D341Med (cell line): Measurements from ENCODE around the gene FAM124B.

ENCODE experiments used
- DNase-seq: peaks from one replicate; pipeline ENCODE4 v3.0.0; 2012; ENCODE audit warnings: low spot score

Gene FAM124B

GRCh38 chr2:224401641-224402342 lies at the start of gene FAM124B:
Gene FAM124B (minus strand): TSS chr2:224402107. CDS start chr2:224401768, 339 bp downstream.
- no peak for DNase-seq

DNA sequence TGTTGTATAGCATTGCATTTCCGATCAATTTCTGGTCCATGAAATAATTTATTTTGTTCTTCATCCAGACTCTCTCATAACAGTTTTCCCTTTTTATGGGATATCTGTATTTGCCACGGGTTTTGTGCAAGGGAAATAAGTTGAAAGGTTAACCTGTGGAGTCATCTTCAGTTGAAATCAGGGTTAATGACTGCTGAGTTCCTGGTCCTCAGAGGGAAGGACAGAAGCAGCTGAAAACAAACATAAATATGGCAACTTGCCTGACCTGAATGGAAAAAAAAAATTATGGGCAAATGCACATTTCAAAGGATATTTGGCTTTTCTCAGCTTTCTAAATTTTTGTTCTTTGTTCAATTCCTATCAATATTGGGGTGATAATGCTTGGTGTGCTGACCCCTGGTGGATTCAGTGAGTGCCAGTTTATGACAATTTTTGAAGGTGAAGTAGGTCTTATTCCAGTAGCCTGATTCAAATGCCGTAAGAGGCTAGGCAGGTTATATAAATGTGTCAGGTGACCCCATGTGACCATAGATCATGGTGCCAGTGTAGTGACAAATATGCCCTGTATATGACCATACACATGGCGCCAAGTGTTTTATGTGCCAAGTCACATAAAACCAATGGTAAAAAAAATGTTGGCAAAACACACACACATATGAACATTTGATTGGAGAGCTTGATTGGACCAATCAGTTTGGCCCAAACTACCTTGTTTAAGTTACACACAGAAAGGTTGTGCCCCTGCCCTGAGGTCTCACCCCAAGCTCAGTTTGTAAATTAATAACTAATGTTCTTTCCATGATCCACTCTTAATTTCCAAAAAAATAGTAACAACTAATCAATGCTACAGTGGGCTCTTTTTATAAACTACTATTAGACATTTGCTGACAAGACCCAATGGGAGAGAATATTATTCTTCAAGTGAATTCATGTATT lies 47.6 kb upstream of the FAM124B start:
- peak; percentile 29 for DNase-seq

GRCh38 chr2:224448236-224448635 lies 46.3 kb upstream of the FAM124B start:
- DNase-seq = no peak

GRCh38 chr2:224444783-224445182 lies 42.9 kb upstream of the FAM124B start:
- DNase-seq = no peak

- no peak for DNase-seq
Observed at GRCh38 chr2:224444021-224444420, 42.1 kb upstream of the FAM124B start.

DNA sequence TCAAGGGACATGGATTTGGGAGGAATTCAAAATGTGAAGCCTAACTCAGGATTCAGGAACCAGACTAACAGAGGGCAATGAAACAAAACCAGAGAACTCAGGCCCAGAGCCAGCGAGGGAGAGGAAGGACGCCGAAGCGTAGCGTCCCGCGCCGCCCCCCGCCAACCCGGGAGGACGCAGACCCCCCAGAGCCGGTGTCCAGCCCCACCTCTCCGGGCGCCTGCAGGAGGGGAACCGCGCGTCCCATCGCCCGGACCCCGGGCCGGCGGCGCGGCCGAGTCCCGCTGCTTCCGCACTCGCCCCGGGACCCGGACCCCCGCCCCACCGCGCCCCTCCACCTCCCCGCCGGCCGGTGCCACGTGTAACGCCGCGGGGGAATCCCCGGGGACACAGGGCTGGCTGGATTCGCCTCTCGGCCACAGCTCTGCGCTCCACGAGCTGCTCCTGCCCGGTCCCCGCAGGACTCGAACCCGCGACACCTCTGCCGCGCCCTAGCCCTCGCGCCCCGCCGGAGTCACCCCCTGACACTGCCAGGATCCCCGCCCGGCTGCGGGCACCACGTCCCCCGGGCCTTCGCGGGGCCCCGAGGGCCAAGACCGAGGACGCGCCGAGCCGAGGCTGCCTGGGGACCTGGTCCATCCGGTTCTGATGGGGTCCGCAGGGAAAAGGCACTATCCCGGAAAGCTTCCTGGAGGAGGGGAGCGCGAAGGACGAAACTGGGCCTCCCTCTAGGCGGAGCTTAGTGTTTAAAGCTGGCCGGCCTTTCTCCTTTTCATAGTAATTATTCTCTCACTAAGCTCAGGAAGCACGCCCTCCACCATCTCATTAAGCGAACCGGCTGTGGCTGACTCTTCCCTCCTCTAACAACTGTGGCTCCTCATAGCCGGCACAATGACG lies 40.4 kb upstream of the FAM124B start:
- DNase-seq = no peak

GRCh38 chr2:224440988-224441387 lies 39.1 kb upstream of the FAM124B start:
- DNase-seq = no peak

DNA sequence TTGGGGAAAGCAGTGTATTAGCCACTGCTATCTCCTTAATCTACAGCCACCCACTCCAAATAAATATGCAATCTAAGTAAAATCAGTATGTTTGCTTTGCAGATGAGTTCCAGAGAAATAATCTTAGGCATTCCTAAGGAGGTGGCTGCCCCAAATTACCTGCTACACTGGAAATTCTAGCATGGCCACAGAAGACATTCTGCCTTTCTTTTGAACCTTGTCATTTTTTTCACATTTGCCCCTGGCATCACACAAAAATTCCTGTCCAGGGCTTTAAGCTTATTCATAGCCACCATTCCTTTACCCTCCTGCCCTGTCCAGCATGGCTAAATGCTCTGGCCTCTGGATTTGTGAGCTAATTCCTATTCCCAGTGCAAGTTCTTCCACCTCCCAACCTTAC lies 36.8 kb upstream of the FAM124B start:
- no peak for DNase-seq

DNA sequence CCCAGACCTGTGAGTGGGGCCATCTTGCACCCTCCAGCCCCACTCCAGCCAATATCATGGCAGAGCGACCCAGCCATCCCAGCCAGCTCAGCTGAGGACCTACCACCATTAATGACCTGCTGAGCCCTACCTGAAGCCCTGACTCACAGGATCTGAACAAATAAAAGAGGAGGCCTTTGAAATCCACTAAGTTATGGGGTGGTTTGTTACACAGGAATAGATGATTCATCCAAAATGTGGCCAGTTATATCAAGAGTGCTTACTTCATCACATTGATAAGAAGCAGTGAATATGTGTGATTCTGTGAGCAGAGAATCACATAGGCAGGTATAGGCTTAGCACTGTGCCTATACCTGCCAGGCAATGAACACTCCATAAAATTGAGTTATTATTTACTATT lies 34.7 kb upstream of the FAM124B start:
- no peak for DNase-seq

GRCh38 chr2:224434618-224435017 lies 32.7 kb upstream of the FAM124B start:
- no peak for DNase-seq

GRCh38 chr2:224433442-224433841 lies 31.5 kb upstream of the FAM124B start:
- DNase-seq = no peak

DNA sequence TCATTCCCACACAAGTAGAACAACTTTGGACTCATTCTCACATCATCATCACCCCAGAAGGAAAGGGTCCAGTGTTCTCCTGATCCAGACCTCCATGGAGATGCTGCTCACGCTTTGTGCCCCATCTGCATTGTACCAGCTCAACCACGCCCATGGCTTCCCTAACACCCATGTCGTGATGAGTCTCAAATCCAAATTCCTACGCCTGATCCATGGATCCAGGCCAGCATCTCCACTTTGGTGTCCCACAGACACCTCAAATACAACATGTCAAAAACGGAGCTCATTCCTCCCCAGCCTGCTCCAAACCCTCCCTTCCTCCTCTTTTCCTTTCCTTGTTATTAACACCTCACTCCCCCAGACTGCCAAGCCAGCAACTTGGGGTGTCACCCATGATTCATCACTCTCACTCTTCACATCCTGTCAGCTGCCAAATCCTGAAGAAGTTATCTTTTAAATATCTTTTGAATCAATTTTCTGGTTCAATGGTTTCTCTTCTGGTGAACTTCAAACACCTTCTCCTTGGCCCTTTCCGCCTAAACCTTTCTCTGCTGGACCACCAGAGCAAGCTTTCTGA lies 30.2 kb upstream of the FAM124B start:
- DNase-seq = no peak

DNA sequence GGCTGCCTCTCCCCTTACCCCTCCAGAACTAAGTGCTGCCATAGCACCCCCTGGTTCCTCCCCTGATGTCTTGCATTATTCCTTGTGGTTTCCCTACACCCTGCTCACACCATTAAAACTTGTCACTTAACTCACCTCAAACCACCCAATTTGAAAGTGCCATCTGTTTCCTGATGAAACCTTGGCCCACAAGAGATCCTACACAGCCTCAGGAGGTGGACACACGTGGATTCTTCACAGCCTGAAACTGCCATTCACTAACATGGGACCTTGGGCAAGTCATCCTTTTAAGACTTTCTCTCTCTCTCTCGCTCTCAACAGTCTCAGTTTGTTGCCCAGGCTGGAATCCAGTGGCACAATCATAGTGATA lies 27.5 kb upstream of the FAM124B start:
- DNase-seq = no peak

DNA sequence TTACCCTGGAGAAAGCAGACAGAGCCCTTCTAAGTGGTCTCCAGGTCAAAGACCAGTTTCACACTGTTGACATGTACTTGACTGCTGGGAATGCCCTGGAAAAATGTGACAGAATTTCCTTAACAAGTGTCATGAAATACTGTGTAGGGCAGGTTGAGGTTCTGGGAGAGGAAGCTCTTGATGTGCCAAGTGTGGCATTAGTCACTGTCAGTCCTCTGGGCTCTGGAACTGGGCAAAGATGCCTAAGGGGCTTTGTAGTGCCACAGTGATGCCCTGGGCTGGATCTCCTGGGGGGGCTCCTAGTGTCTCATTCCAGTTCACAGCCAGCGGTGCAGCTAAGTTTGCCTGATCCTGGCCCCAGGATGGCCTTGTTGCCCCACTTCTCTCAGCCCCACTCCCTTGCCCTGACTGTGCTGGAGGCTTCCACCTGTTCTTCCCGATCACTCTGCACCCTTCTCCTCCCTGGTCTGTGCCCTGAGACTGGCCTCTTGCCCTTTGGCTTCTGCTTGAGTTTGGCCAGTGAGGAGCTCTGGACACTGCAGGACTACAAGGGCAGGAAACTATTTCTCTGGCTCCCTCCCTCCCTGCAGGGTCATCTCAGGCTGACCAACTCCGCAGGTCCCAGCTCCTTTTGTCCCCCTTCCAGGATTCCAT lies 27.0 kb upstream of the FAM124B start:
- no peak for DNase-seq

GRCh38 chr2:224427471-224427870 lies 25.6 kb upstream of the FAM124B start:
- no peak for DNase-seq

DNA sequence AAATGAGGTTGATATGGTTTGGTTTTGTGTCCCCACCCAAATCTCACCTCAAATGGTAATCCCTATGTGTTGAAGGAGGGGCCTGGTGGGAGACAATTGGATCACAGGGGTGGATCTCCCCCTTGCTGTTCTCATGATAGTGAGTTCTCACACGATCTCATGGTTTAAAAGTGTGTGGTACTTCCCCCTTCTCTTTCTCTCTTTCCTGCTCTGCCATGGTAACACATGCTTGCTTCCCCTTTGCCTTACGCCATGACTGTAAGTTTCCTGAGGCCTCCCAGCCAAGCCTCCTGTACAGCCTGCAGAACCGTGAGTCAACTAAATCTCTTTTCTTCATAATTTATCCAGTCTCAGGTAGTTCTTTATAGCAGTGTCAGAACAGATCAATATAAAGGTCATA lies 24.7 kb upstream of the FAM124B start:
- no peak for DNase-seq

DNA sequence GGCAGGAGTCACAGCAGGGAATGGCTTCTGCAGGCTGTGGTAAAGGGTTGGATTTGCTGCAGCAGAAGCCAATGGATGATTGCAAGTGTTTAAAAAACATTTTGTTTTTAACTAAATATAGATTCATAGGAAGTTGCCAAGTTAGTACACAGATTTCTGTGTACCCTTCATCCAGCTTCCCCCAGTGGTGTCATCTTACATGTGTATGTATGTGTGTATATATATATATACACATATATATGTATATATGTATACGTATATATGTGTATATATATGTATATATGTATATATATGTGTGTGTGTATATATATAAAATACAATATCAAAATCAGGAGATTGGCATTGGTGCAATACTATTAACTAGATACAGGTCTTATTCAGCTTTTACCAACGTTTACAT lies 19.2 kb upstream of the FAM124B start:
- no peak for DNase-seq

DNA sequence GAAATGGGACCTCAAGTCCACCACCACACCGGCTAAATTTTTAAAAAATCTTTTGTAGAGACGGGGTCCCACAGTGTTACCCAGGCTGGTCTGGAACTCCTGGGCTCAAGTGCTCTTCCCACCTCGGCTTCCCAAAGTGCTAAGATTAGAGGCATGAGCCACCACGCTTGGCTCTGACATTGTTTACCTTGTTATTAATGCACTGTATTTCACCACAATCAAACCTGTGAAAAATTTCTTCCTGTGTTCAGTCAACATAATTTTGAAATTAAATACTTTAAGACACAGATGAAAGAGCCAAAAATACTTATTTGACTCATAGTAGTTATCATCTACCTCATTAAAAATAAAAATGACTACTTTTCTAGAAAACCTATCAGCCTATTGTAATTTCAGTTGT lies 16.0 kb upstream of the FAM124B start:
- DNase-seq = no peak

DNA sequence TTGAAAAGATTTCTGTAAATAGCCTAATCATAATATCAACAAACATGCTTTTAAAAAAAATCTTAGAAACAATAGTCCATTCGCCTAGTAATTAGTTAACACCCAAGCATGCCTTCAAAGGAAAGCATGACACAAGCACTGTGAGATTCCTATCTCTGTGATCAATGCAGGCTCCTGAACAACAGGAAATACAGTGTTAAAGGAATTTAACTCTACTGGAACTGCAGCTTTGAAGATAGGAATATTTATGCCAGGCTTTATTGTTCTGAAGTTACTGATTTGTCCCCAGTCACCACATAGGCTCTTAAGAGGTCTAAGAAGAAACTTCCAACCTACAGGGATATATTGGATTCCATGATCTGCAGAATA lies 15.4 kb upstream of the FAM124B start:
- no peak for DNase-seq

GRCh38 chr2:224416656-224417360 lies 14.9 kb upstream of the FAM124B start:
- DNase-seq = no peak

- no peak for DNase-seq
Observed at GRCh38 chr2:224413381-224413780, 11.5 kb upstream of the FAM124B start.
